Gastroesophageal sphincter (tissue), 4 donors: Measurements from ENCODE around the gene SPAG17. TPM values are rescaled to one million over a fixed set of nuclear protein-coding genes. Genes with fewer than 3 reads are reported as not detected.

Source experiments
- ATAC-seq: fragments of 150-250 bp; one replicate; pipeline ENCODE4 v1.9.1; 2016; ENCODE audit warnings: mild to moderate bottlenecking, moderate library complexity
- H3K27ac ChIP-seq, 4 donors: fragments of 200-600 bp; sonication (generic) in 3 of 4; 1 replicate in 3 of 4; 2 replicates in 1 of 4; pipeline ENCODE4 v1.5.1; 2016 to 2019
- H3K27me3 ChIP-seq: fragments of 200-600 bp; sonication (generic); one replicate; pipeline ENCODE4 v1.5.1; 2019
- H3K36me3 ChIP-seq, 2 donors: fragments of 200-600 bp; sonication (generic); one replicate each; pipeline ENCODE4 v1.5.1; 2019; ENCODE audit warnings: control low read depth in 1 of 2
- H3K4me1 ChIP-seq, 3 donors: fragments of 200-600 bp; sonication (generic); 1 replicate in 2 of 3; 2 replicates in 1 of 3; pipeline ENCODE4 v1.5.1; 2016 to 2019; ENCODE audit warnings: control low read depth in 2 of 3
- H3K4me3 ChIP-seq, 2 donors: fragments of 200-600 bp; sonication (generic); one replicate each; pipeline ENCODE4 v1.5.1; 2019; ENCODE audit warnings: mild to moderate bottlenecking in 1 of 2, moderate library complexity in 1 of 2
- H3K9me3 ChIP-seq, 3 donors: fragments of 200-600 bp; sonication (generic); one replicate each; pipeline ENCODE4 v1.5.1; 2017 to 2019; ENCODE audit warnings: control low read depth in 2 of 3
- EP300 ChIP-seq: sonication (generic); formaldehyde crosslinking; IDR thresholded peaks from one replicate; pipeline ENCODE4 v1.6.1; 2017; ENCODE audit warnings: antibody characterized with exemption, mild to moderate bottlenecking
- POLR2A ChIP-seq, 2 donors: fragments of 450-650 bp; IDR thresholded peaks; one replicate each; pipeline ENCODE4 v1.6.1; 2017; ENCODE audit warnings: antibody characterized with exemption in 2 of 2, mild to moderate bottlenecking in 2 of 2, moderate library complexity in 1 of 2
- POLR2AphosphoS5 ChIP-seq: sonication (generic); formaldehyde crosslinking; IDR thresholded peaks from one replicate; pipeline ENCODE4 v1.6.1; 2017; ENCODE audit warnings: antibody characterized with exemption
- WGBS, 2 donors: methylation state at CpG; one replicate each; pipeline ENCODE4 v1.1.5; 2018; ENCODE audit warnings: low coverage in 1 of 2; 5-methylcytosine and 5-hydroxymethylcytosine counted together
- total RNA-seq, 4 donors: library from RNA; depleted of rRNA; stranded (reverse); fragments of >200 nt; gene quantifications; one replicate each; pipeline ENCODE4 v1.1.0, GENCODE V29; 2016
- TF ChIP-seq, protein P1 (sequence below), 4 experiments: fragments of 200-600 bp in 2 of 4; fragments of 450-650 bp in 2 of 4; sonication (generic) in 1 of 4; IDR thresholded peaks; one replicate each; pipeline ENCODE4 v1.5.1; 2017 to 2019; ENCODE audit warnings: antibody characterized with exemption in 4 of 4, mild to moderate bottlenecking in 2 of 4, moderate library complexity in 2 of 4

The SPAG17 gene
- total RNA-seq, 4 donors from 2014 or later, result 0.13 to 2.2 (median 0.42) TPM

- WGBS, 2 donors, result 45 to 66% methylated on average over 3 of the region's 3 CpGs
- ATAC-seq, result no peak
- no peaks in the 10 kb centered on the region for H3K27me3 ChIP-seq
- H3K9me3 ChIP-seq, result no peaks in the 10 kb centered on the region
- peaks cover 0 to 5% (median 3%) of the 10 kb centered on the region in 3 donors for H3K4me1 ChIP-seq
- no peaks in the 10 kb centered on the region for H3K36me3 ChIP-seq
- H3K27ac ChIP-seq, result no peak overlapping the region
- no peak overlapping the region for H3K4me3 ChIP-seq
- TF ChIP-seq, protein P1, sequence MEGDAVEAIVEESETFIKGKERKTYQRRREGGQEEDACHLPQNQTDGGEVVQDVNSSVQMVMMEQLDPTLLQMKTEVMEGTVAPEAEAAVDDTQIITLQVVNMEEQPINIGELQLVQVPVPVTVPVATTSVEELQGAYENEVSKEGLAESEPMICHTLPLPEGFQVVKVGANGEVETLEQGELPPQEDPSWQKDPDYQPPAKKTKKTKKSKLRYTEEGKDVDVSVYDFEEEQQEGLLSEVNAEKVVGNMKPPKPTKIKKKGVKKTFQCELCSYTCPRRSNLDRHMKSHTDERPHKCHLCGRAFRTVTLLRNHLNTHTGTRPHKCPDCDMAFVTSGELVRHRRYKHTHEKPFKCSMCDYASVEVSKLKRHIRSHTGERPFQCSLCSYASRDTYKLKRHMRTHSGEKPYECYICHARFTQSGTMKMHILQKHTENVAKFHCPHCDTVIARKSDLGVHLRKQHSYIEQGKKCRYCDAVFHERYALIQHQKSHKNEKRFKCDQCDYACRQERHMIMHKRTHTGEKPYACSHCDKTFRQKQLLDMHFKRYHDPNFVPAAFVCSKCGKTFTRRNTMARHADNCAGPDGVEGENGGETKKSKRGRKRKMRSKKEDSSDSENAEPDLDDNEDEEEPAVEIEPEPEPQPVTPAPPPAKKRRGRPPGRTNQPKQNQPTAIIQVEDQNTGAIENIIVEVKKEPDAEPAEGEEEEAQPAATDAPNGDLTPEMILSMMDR (IDR thresholded peaks at IDR 0.05), result no peak
- TF ChIP-seq EP300, result no peak
- no peak for TF ChIP-seq POLR2AphosphoS5
- TF ChIP-seq POLR2A (IDR thresholded peaks at IDR 0.05), result no peak
Observed at GRCh38 chr1:118123116-118123839, 61.8 kb downstream of the SPAG17 start.

DNA sequence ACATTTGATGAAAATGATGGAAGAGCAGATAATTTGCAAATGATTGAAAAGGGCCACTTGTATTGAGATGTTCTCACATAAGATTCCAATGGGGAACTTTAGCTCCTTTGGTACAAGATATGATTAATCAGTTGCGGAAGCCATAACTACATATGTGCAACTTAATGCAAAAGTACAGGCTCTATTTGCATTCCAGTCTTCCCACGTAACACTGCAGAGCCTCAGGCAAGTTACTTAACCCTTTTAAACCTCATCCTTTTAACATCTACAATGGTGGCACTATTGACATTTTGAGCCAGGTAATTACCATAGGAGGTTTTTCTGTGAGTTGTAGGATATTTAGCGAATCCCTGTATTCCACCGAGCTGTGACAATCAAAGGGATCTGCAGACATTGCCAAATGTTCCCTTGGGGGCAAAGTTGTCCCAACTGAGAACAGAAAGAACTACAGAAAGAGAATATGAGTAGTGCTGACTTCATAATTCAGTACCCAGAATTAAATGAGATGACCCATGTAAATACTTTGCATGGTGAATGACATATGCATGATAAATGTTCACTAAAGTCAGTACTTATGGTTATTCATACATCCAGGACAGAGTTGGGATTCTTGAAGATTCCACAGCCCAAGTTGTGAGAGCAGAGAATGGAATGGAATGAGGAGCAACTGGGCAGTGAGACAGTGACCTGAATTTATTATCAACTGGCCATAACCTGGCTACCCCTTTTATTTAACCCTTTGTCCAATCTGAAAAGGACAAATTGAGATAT, 62.6 kb downstream of the SPAG17 start:
- ATAC-seq, result no peak
- TF ChIP-seq EP300 (no peak), POLR2A (IDR thresholded peaks at IDR 0.05) (no peak)
- H3K27me3 ChIP-seq, result no peaks in the 10 kb centered on the region
- WGBS, 2 donors, result 76 to 83% methylated on average over 4 of the region's 4 CpGs
- H3K9me3 ChIP-seq, result no peaks in the 10 kb centered on the region
- H3K27ac ChIP-seq, result no peak overlapping the region
- no peaks in the 10 kb centered on the region for H3K36me3 ChIP-seq
- H3K4me3 ChIP-seq, result no peak overlapping the region
- H3K4me1 ChIP-seq, result peaks cover 0 to 11% (median 3%) of the 10 kb centered on the region in 3 donors

DNA sequence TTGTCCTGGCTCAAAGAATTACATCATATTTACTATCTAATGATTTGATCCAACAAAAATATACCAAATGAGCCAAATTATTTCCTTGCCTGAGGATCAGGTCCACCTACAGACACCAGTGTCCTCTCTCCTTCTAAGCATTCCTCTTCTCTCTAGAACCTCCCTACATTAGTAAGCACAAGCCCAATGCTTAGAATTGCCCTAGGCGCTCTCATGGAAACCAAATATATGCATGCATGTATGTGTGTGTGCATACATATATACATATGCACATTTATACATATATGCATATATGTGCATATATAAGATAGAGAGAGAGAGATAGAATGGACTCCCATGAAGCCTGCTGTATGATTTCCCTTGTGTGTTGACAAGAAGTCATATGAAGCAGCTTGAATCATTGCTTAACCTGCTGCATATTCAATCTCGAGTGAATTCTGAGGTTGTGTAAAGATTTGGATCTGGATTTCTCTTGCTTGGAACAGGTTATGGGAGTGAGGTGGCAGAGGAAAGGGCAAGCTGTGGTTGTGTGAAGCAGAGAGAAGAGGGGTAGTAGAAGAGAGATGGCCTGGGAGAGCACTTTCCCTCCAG, 66.1 kb downstream of the SPAG17 start:
- WGBS, 2 donors, result 70 to 73% methylated on average over 2 of the region's 2 CpGs
- no peaks in the 10 kb centered on the region for H3K36me3 ChIP-seq
- H3K27me3 ChIP-seq, result no peaks in the 10 kb centered on the region
- no peak overlapping the region for H3K27ac ChIP-seq
- no peak overlapping the region for H3K4me3 ChIP-seq
- no peak for ATAC-seq
- peaks cover 0 to 21% (median 3%) of the 10 kb centered on the region in 3 donors for H3K4me1 ChIP-seq
- TF ChIP-seq EP300, result no peak
- no peak for TF ChIP-seq POLR2A (IDR thresholded peaks at IDR 0.05)
- TF ChIP-seq POLR2AphosphoS5, result no peak
- TF ChIP-seq, protein P1 (IDR thresholded peaks at IDR 0.05), result no peak
- no peaks in the 10 kb centered on the region for H3K9me3 ChIP-seq

DNA sequence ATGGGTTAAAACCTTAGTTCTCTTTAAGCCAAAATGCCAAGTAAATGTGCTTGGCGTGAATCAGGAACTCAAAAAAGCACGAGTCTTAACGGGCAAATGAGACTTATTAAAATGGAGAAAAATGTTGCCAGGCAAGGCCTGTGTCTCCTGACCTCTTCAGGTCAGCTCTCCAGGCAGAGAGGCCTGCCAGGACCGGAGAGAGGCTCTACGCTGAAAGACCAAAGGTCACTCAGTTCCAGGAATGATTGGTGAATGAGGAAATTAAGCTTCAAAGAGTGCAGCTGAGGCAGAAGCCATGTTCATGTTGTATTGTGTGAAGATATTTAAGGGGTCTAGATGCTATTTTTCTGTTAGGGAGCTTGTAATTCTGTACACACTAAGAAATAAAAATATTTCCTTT, 66.6 kb downstream of the SPAG17 start:
- no peak for TF ChIP-seq EP300
- TF ChIP-seq POLR2AphosphoS5, result no peak
- TF ChIP-seq POLR2A (IDR thresholded peaks at IDR 0.05), result no peak
- TF ChIP-seq, protein P1 (IDR thresholded peaks at IDR 0.05), result no peak
- peak; percentile 27 for ATAC-seq

DNA sequence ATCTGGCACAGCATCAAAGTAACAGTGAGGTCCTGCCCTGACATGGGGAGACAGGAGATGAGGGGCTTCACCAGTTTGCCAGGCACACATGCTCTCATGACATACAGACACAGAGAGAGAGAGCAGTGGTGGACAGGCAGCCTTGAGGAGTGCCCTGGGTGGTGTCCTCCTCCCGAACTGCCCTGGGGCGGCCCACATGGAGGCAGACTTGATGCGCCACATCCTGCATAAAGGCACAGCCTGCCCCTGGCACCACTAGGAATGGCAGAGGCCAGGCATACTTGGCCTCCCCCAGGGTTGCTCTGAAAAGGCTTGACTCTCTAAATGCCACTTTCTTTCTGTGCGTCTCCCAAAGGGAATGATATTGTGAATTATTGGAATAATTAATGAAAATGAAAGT, 67.5 kb downstream of the SPAG17 start:
- WGBS, 2 donors, result 100% methylated on average over 2 of the region's 4 CpGs
- H3K4me1 ChIP-seq, result peaks cover 0 to 21% (median 3%) of the 10 kb centered on the region in 3 donors
- no peak overlapping the region for H3K4me3 ChIP-seq
- H3K27ac ChIP-seq, result no peak overlapping the region
- TF ChIP-seq, protein P1 (IDR thresholded peaks at IDR 0.05), result no peak
- TF ChIP-seq EP300 (no peak), POLR2A (IDR thresholded peaks at IDR 0.05) (no peak), POLR2AphosphoS5 (no peak)
- no peaks in the 10 kb centered on the region for H3K9me3 ChIP-seq
- ATAC-seq, result no peak
- no peaks in the 10 kb centered on the region for H3K27me3 ChIP-seq
- H3K36me3 ChIP-seq, result no peaks in the 10 kb centered on the region

More for the DNA sequence above, 66.6 kb downstream of the SPAG17 start:
- H3K27ac ChIP-seq, result peak overlapping the region in 1 of 4 donors; percentile 11
- peaks cover 0 to 21% (median 3%) of the 10 kb centered on the region in 3 donors for H3K4me1 ChIP-seq
- H3K27me3 ChIP-seq, result no peaks in the 10 kb centered on the region
- no peak overlapping the region for H3K4me3 ChIP-seq
- 31 to 64% methylated on average over 3 to 5 of the region's 5 CpGs for whole genome bisulfite sequencing, 2 donors
- H3K9me3 ChIP-seq, result no peaks in the 10 kb centered on the region
- no peaks in the 10 kb centered on the region for H3K36me3 ChIP-seq
